Peyer's patch (tissue), 4 donors: ENCODE measurements around the gene ACAD8. TPM values are rescaled to one million over a fixed set of nuclear protein-coding genes. Genes with fewer than 3 reads are reported as not detected.
"Not testable (repeated sequence)": the region's sequence is repeated elsewhere in the genome, so short reads cannot be mapped to it uniquely, and the experiment has no call there.

Experiments used
- DNase-seq, 3 donors: peaks; one replicate each; pipeline ENCODE4 v3.0.0-alpha.2; 2017 to 2019
- H3K27ac ChIP-seq, 4 donors: fragments of 200-600 bp; sonication (generic); one replicate each; pipeline ENCODE4 v1.5.1; 2016 to 2019
- H3K27me3 ChIP-seq, 2 donors: fragments of 200-600 bp; sonication (generic); one replicate each; pipeline ENCODE4 v1.5.1; 2019
- H3K36me3 ChIP-seq, 3 donors: fragments of 200-600 bp; sonication (generic); one replicate each; pipeline ENCODE4 v1.5.1; 2016 to 2019
- H3K4me1 ChIP-seq, 4 donors: fragments of 200-600 bp; sonication (generic); one replicate each; pipeline ENCODE4 v1.5.1; 2016 to 2019
- H3K4me3 ChIP-seq, 4 donors: fragments of 200-600 bp; sonication (generic); 1 replicate in 3 of 4; 2 replicates in 1 of 4; pipeline ENCODE4 v1.5.1; 2016 to 2019; ENCODE audit warnings: mild to moderate bottlenecking in 1 of 4
- H3K9me3 ChIP-seq, 4 donors: fragments of 200-600 bp; sonication (generic); one replicate each; pipeline ENCODE4 v1.5.1; 2016 to 2019; ENCODE audit warnings: mild to moderate bottlenecking in 1 of 4
- CTCF ChIP-seq, 6 experiments: fragments of 450-650 bp in 4 of 6; fragments of 200-600 bp in 2 of 6; sonication (generic) in 1 of 6; IDR thresholded peaks; one replicate each; pipeline ENCODE4 v1.5.1; 2017 to 2019; ENCODE audit warnings: antibody characterized with exemption in 6 of 6, mild to moderate bottlenecking in 3 of 6, moderate library complexity in 1 of 6
- POLR2A ChIP-seq, 2 donors: fragments of 450-650 bp; IDR thresholded peaks; one replicate each; pipeline ENCODE4 v1.5.1; 2017; ENCODE audit warnings: antibody characterized with exemption in 2 of 2, mild to moderate bottlenecking in 2 of 2, moderate library complexity in 2 of 2
- total RNA-seq, 4 donors: library from RNA; depleted of rRNA; stranded (reverse); fragments of >200 nt; gene quantifications; one replicate each; pipeline ENCODE4 v1.1.0, GENCODE V29; 2016

Gene ACAD8
- total RNA-seq, 4 donors from 2014 or later, result 30.4 to 44.5 (median 36.9) TPM

- Histone ChIP-seq H3K27ac (no peak overlapping the region), H3K27me3 (no peaks in the 10 kb centered on the region), H3K36me3 (peaks cover 0 to 40% (median 0%) of the 10 kb centered on the region in 3 donors), H3K4me3 (peak overlapping the region in 2 of 4 donors; percentile 82 to 90), H3K9me3 (no peaks in the 10 kb centered on the region), H3K4me1 (peaks cover 0 to 21% (median 3%) of the 10 kb centered on the region in 4 donors)
- DNase-seq, result no peak
- TF ChIP-seq CTCF (IDR thresholded peaks at IDR 0.05), result no peak
- no peak for TF ChIP-seq POLR2A (IDR thresholded peaks at IDR 0.05)
These were observed 1.2 kb downstream of the ACAD8 start for GRCh38 chr11:134254433-134255183.

GRCh38 chr11:134255184-134255561, 1.8 kb downstream of the ACAD8 start:
- not testable (repeated sequence) for DNase-seq, H3K9me3 ChIP-seq, H3K4me3 ChIP-seq, H3K27me3 ChIP-seq, H3K27ac ChIP-seq
- H3K4me1 ChIP-seq, result peaks cover 0 to 21% (median 3%) of the 10 kb centered on the region in 4 donors
- H3K36me3 ChIP-seq, result peaks cover 0 to 39% (median 0%) of the 10 kb centered on the region in 3 donors

GRCh38 chr11:134257101-134257500, 3.7 kb downstream of the ACAD8 start:
- H3K36me3 ChIP-seq, result peaks cover 0 to 49% (median 0%) of the 10 kb centered on the region in 3 donors
- DNase-seq, result no peak
- H3K4me3 ChIP-seq, result no peak overlapping the region
- no peak overlapping the region for H3K27ac ChIP-seq
- H3K9me3 ChIP-seq, result no peaks in the 10 kb centered on the region
- H3K27me3 ChIP-seq, result no peaks in the 10 kb centered on the region
- TF ChIP-seq POLR2A (IDR thresholded peaks at IDR 0.05) (no peak), CTCF (IDR thresholded peaks at IDR 0.05) (no peak)
- peaks cover 0 to 14% (median 3%) of the 10 kb centered on the region in 4 donors for H3K4me1 ChIP-seq

- peak in 1 of 3 donors; percentile 19 for DNase-seq
These were observed 5.2 kb downstream of the ACAD8 start for GRCh38 chr11:134258577-134258976.

GRCh38 chr11:134260503-134260902, 7.1 kb downstream of the ACAD8 start:
- H3K27me3 ChIP-seq, result no peaks in the 10 kb centered on the region
- TF ChIP-seq POLR2A (IDR thresholded peaks at IDR 0.05) (no peak), CTCF (IDR thresholded peaks at IDR 0.05) (no peak)
- DNase-seq, result no peak
- H3K9me3 ChIP-seq, result no peaks in the 10 kb centered on the region
- H3K27ac ChIP-seq, result no peak overlapping the region
- no peaks in the 10 kb centered on the region for H3K4me1 ChIP-seq
- peaks cover 0 to 76% (median 0%) of the 10 kb centered on the region in 3 donors for H3K36me3 ChIP-seq
- H3K4me3 ChIP-seq, result no peak overlapping the region

More at GRCh38 chr11:134258577-134258976, 5.2 kb downstream of the ACAD8 start:
- Histone ChIP-seq H3K27me3 (no peaks in the 10 kb centered on the region), H3K36me3 (peaks cover 0 to 64% (median 0%) of the 10 kb centered on the region in 3 donors), H3K27ac (no peak overlapping the region), H3K4me1 (peaks cover 0 to 7% (median 3%) of the 10 kb centered on the region in 4 donors), H3K4me3 (no peak overlapping the region), H3K9me3 (no peaks in the 10 kb centered on the region)
- no peak for TF ChIP-seq POLR2A (IDR thresholded peaks at IDR 0.05)
- no peak for TF ChIP-seq CTCF (IDR thresholded peaks at IDR 0.05)

GRCh38 chr11:134260983-134261382, 7.6 kb downstream of the ACAD8 start:
- H3K9me3 ChIP-seq, result no peaks in the 10 kb centered on the region
- H3K36me3 ChIP-seq, result peaks cover 0 to 76% (median 0%) of the 10 kb centered on the region in 3 donors
- no peak overlapping the region for H3K4me3 ChIP-seq
- no peak for DNase-seq
- TF ChIP-seq POLR2A (IDR thresholded peaks at IDR 0.05), result no peak
- no peak for TF ChIP-seq CTCF (IDR thresholded peaks at IDR 0.05)
- no peaks in the 10 kb centered on the region for H3K27me3 ChIP-seq
- H3K4me1 ChIP-seq, result no peaks in the 10 kb centered on the region
- no peak overlapping the region for H3K27ac ChIP-seq
